Central memory CD4-positive, alpha-beta T cell (primary cell): Measurements from ENCODE around the gene PLD3.
"Not testable (repeated sequence)": the region's sequence is repeated elsewhere in the genome, so short reads cannot be mapped to it uniquely, and the experiment has no call there.

Experiments used
- DNase-seq: peaks from one replicate; pipeline ENCODE4 v3.0.0; 2022

PLD3 gene

DNA sequence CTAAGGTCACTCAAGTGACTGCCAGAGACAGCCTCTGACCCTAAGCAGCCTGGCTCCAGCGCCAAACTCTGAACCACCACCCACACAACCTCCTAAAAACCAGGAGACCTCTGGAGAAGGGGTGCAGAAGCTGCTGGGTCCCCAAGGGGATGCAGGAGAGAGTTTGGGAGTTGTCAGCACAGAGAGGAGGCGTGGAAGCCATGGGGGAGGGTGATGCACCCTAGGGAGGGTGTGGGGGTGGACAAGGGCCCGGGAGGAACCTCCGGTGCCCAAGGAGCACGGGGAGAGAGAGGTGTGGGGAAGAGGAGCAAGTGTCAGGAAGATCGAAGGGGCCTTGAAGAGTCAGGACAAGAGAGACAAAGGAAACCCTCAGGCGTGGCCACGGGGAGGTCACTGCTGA is 43.6 kb downstream of the PLD3 start:
- DNase-seq, result no peak

DNA sequence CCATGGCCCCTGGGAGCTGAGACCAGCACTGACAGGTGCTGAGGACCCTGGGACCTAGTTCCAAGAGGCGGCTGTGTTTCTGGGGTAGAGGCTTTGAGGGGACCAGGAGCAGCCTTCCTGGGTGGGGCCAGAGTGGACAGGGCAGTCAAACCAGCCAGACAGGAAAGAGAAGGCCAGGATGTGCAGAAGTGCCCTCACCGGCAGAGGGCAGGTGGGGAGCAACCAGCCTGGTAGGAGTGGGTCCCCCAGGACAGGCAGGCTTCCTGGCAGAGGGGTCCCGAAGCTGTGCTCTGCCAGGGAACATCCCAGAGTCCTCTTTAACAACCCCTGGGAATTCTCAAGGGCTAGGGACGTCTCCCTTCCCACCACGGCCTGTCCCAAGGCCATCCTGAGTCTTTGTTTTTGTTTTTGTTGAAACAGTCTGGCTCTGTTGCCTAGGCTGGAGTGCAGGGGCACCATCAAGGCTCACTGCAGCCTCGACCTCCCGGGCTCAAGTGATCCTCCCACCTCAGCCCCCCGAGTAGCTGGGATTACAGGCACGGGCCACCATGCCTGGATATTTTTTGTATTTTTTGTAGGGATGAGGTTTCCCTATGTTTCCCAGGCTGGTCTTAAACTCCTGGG is 44.5 kb downstream of the PLD3 start:
- no peak for DNase-seq

DNA sequence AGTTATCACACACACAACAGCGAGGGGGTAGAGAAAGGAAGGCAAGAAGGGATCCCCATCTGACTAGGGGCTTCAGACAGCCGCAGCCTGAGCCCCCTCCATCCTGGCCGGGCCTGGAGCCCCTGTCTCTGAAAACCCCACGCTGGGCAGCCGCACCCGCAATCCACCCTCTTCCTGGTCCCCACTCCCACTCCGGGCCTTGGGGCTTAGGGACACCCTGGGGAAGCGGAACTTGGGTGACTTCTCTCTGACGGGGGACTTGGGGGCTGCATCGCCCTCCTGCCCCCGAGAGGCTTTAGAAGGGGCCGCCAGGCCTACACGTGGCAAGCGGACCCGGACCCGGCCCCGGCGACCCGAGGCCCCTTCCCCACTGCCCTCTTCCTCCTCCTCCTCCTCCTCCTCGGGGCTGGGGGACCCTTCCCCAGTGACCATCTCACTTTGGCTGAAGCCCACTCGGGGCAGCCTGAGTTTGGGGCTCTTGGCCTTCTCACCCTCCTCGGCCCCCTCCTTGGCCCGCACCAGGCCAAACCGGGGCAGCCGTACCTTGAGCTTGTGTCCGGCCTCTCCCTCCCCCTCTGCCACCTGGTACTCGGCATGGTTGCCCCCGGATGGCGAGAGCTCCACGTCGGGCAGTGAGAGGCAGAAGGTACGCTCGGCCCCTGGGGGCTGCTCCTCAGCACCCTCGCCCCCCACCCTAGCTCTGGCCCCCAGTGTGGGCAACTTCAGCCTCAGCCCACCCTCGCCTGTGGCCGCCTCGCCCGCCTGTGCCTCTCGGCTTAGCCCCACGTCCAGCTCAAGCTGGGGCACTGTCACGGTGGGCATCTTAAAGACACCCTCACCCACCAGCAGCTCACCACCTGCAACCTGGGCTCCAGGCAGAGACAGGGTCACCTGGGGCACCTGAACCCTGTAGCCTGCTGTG is 45.7 kb downstream of the PLD3 start:
- no peak for DNase-seq

DNA sequence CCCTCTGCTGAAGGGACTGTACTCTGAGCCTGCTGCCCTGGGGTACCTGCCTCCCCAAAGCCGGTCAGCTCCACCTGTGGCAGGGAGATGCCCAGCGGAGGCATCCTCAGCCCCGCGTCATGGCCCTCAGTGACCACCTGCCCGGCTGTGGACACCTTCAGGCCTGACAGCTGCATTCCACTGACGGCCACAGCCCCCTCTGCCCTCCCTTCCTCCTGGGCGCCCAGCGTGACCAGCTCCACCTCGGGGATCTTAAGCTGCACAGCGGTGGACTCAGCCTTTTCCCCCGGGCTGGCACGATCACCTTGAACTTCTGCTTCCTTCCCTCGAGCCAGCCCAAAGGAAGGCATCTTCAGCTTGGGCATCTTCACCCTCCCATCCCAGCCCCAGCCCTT is 46.3 kb downstream of the PLD3 start:
- DNase-seq, result no peak

DNA sequence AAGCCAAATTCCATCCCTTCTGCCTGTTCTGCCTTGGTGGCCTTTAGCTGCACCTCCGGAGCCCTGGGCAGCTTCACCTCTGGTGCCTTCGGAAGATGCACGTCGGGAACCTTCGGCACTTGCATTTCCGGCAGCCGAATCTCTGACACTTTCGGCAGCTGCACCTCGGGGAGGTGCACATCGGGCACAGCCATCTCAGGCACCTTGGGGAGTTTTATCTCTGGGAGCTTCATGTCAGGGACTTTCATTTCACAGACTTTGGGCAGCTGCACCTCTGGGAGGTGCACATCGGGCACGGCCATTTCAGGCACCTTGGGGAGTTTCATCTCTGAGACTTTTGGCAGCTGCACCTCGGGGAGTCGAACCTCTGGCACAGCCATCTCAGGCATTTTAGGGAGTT is 47.5 kb downstream of the PLD3 start:
- DNase-seq, result no peak

DNA sequence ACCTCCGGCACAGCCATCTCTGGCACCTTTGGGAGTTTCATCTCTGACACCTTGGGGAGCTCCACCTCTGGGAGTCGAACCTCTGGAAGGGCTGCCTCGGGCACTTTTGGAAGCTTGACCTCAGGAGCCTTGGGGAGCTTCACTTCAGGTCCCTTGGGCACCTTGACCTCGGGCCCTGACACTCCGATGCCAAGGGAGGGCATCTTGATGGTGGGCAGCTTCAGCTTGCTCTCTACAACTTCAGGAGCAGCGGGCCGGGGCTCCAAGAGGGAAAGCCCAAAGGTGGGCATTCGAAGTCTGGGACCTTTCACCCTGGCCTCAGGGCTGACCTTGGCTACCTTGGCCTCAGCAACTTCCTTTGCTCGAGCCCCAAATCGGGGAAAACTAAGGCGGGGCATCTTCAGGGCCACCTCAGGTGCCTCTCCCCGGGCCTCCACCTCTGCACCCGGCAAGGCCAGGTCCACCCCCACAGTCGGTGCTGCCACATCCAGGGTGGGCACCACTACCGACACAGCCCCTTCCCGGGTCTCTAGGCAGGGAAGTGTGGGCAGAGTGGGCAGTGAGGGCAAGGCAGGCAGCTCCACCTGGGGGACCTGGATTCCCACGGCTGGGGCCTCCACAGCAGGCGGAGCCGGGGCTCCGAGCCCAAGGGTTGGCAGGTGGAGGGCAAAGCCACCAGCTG is 48.5 kb downstream of the PLD3 start:
- no peak for DNase-seq

DNA sequence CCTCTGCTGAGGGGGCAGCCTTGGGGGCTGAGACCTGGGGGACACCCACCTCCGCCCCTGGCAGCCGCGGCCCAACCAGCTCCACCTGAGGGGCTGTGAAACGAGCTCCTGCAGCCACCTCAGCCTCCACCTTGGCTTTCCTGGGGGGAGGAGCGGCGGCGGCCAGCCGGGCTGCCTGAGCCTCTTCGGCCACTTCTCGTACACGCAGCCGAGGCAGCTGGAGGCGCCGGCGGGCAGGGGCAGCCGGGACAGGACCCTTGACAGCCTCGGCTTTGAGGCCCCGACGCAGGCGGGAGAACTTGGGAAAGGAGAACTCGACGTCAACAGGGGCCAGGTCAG is 49.0 kb downstream of the PLD3 start:
- DNase-seq, result no peak

DNA sequence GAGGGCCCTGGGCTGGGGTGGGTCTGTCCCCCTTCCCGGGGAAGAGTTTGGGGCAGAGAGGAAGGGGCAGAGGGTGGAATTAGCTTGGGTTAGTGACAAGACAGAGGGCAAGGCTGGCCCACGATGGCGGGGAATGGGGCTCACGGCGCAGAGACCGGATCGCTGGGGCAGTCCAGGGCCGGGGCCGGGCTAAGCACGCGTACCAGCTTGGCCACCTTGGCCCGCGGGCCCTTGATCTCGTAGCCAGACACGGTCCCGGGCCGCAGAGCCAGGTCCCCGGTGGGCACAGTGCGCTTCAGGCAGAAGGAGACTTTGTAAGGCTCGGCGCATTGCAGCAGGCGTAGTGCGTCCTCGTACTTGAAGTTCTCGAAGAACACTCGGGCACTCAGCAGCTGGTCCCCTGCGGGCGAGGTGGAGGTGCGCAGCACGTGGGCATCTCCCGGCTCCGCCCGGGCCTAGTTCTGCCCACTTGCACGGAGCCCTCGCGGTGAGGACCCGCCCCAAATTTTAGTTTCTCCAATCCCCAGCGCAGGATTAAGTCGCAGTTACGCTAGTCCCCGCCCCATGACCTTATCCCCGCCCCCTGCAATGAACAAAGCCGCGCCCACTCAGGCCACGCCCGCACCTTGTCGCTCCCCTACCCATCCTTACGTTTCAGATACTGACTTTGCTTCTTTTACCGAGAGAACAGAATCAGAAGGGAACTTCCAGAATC is 50.1 kb downstream of the PLD3 start:
- DNase-seq, result peak; percentile 48

DNA sequence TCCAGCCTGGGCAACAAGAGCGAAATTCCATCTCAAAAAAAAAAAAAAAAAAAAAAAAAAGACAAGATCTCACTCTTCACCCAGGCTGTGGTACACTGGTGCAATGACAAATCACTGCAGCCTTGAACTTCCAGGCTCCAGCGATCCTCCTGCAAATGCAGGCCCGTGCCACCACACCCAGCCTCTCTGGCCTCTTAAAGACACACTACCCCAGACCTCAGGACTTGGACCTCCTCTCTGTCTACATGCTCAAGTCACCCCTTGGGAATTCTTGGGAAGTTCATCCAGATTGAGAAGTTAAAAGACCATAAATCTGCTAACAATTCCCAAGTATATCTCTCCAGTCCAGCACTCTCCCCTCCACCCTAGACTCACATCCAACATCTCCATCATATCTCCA is 52.1 kb downstream of the PLD3 start:
- no peak for DNase-seq

DNA sequence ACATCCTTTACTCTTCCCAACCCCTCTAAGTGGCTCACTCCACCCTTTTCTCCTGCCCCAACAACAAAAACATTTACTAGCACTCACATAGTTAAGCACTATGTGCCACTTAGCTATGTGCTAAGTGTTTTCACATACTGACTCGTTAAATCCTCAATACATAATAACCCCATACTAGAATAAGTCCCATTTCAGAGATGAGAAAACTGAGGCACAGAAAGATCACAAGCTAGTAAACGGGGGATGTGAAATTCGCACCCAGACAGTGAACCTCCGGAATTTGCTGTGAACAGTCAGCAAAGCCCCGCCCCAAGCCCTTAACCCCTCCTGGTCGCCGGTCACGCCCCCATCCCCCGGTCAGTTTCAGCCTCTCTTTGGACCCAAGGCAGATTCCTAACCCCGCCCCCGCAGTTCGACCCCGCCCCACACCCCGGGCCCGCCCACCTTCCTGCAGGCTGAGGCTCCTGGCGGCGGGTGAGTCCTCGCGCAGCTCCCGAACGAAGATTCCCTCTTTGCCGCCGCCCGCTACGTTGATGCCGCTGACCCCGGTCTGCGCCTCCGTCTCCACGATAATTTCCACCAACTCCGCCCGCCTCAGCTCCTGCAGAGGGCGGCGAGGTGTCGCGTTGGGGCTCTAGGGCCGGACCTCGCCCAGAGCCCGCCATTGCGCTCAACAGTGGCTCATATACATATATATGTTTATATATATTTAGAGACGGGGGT is 54.9 kb downstream of the PLD3 start:
- peak; percentile 56 for DNase-seq

DNA sequence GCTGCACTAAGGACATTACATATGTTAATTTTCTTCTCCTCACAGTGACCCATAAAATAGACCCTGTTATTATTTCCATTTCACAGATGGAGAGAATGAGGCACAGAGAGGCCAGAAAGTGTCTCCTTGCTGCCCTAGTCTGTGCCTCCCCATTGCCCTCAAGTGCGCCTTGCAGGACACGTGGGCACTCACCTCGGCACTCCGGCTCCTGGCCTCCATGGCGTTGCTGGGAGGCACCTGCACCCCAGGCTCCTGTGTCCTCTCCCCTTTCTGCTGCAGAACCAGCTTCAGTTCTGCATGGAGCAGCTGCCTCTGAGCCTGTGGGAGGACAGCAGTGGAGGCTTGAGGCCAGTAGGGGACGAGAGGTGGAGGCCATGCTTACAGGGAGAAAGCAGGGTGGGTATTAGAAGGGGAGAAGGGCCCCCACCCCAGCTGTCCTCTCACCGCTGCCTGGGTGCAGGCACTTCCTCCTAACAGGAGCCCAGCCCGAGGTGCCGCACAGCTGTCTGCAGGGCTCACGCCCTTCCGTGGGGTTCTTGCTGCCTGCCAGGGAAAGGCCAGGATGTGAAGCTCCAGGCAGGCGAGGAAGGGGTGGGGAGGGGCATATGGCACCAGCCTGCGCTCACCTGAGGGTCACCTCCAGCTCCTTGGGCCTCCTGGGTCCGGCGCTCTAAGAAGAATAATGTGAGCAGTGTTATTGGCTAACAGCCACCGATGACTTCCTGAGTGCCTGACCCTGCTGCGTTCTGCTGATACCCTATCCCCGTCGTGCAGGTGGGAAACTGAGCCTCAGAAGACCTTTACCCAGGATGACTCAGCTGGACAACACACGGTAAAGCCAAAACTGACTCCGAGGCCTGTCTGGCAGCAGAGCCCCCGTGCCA is 59.5 kb downstream of the PLD3 start:
- DNase-seq, result no peak

DNA sequence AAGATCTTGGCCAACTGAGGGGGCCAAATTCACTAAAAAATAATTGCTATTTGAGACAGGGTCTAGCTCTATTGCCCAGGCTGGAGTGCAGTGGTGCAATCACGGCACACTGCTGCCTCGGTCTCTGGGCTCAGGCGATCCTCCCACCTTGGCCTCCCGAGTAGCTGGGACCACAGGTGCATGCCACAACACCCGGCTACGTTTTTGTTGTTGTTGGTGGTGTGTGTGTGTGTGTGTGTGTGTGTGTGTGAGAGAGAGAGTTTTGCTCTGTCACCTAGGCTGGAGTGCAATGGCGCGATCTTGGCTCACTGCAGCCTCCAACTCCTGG is 60.1 kb downstream of the PLD3 start:
- DNase-seq, result not testable (repeated sequence)

DNA sequence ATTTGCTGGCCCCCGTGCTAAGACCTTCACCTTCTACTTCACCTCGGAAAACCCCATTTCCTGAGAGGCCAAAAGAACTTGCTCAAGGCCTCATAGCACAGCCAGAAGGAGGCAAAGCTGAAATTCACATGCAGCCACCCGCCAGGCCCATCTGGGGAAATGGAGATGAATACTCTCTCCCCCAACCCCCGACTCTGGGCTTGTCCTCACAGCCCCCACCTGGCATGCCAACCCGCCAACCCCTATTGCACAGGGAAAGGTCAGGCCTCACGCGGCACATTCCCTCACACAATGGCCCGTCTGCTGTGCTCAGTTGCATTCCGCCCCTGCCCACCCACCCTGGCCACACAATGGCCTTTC is 61.5 kb downstream of the PLD3 start:
- DNase-seq, result no peak

DNA sequence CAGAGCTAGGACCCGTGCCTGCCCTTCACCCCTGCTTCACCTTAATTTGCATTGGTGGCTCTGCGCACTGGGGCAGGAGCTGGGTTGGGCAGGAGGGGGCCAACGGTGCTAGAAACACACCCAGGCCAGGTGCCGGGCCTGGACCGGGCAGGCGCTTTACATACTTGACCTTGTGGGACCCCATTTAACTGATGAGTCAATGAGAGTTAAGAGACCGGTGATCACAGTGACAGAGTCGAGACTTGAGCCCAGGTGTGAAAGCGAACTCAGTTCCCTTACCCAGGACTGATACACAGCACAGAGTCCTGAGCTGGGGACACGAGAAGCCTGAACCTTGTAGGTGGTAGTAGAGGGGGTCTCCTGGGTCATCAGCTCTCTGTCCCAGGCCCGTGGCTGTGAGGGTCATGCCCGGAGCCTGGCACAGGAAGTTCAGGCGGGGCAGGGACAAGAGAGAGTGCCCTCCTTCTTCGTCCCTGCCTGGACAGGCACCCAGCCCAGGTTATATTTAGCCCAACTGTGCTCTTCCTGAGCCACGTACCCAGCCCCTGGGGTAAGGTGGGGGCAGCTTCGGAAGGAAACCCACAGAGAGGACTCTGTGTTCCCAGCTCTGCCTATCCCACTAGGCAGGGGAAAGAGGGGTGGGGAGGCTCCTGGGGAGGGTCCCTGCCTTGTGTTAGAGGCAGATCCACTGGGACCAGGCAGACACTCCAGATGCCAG is 62.8 kb downstream of the PLD3 start:
- no peak for DNase-seq

DNA sequence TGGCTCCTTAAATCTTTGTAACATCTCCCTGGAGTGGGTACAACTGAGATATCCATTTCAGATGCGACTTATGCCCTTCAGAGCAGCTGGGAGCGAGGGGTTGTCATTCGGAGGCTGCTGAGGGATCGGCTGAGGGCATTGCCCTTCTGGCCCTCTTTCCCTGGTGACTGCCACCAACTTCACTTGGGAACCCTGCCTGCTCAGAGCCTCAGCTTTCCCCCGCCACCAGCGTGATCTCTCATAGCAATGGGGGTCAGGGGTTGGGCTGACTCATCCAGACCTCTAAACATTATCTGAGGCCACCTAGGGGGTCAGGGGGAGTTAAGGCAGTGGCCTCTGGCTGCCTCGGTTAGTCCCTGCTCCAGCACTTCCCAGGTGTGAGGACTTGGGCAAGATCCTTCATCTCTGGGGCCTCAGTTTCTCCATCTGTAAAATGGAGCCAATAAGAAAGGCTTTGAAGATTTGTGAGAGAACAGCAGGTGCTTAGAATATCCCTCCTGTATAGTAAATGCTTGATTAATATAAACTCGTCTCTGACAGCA is 63.5 kb downstream of the PLD3 start:
- DNase-seq, result no peak

DNA sequence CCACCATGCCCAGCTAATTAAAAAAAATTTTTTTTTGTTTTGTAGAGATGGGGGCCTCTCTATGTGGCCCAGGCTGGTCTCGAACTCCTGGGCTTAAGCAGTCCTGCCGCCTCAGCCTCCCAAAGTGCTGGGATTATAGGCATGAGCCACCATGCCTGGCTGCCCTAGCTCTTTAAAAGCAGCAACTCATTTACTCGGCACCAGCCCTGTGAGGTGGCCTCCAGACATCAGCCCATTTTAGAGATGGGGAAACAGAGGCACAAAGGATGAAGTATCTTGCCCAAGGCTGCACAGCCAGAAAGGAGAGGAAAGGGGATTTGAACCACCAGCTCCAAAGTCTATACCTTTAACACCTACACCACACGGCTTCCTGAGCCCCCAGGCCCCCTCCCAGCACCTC is 64.4 kb downstream of the PLD3 start:
- DNase-seq, result no peak

DNA sequence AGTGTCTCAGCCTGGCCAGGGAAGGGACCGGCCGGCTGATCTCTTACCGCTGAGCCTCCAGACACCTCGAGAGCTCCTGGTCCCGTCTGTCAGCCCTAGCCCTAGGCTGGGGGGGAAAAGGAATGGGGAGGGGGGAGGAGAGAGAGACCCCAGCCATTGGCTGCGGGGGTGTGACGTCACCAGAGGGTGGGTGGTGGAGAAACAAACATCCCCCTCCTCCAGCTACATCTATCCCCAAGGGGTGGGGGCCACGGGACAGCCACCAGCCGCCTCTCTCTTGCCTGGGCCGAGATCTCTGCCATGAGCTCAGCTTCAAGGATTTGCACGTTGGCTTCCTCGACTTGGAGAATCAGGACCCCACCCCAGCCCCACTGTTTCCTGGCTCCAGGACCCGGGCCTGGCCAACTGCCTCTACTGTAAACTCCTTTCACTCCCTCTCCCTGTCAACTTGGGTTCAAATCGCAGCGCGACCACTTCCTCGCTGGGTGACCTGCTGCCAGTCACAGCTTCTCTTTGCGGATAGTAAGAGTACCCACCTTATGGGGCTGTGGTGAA is 64.9 kb downstream of the PLD3 start, which contains the start of gene PRX:
Gene PRX (minus strand): TSS at position 88 of the 555 bp plus-strand sequence. CDS start 5,446 bp downstream, outside the sequence.
- DNase-seq, result no peak

DNA sequence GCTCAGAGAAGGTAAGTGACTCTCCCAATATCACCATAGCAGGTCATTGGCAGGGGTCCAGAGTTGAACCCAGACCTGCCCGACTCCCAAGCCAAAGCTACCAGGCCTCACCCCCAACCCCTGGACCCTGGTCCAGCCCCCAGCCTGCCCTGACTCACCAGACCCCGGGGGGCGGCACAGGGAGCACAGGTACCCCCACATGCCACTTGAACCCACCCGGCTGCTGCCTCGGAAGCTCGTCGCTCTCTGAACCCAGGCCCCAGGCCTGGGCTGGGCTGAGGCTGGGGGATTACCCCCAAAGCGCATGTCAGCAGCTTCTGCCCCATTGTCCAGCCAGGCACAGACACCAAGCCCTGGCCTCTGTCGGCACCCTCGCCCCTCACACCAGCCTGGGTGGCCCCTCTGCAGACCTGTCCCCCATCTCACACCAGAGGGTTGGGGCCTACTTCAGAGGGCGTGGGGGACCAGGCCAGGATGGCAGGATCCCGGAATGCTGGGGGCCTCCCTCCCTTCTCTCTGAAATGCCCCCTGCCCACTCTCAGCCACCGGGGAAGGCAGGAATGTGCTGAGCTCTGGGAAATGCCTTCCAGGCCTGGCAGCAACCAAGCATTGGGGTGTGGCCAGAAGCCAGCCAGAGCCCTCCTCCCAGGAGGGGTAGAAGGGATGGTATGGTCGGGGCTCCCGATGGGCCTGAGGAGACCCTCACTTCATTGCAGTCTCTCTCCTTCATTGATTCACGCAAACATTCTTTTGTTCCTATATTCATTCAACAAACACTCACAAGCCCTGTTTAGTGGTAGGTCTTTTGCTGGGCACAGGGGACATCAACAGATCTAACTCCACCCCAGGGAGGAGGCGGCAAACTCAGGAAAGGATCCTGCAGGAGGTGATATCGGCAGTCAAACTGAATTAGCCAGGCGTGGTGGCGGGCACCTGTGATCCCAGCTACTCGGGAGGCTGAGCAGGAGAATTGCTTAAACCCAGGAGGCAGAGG is 66.3 kb downstream of the PLD3 start:
- no peak for DNase-seq

DNA sequence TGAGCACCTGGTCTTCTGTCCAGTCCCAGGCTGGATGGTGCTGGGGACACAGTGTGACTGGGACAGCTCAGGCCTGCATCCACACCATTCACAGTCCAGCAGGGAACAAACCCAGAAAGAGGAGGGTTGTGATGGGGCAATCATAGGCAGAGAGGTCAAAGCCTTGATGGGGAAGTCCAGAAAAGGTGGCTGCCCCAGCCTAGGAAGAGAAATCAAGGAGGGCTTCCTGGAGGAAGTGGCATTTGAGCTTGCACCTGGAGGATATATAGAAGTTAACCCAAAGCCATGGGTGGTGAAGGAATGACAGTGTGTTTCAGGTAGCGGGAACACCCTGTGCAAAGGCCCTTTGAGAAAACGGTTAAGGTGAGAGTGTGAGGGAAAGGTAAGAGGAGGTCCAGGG is 67.3 kb downstream of the PLD3 start:
- DNase-seq, result no peak
